Measurements from ENCODE around the gene EXOC7.
A peak's percentile ranks its signal among the peaks of the same experiment; 100 is the strongest.

Gene EXOC7

GRCh38 chr17:76123191-76123499 is 19.6 kb upstream of the EXOC7 start:
- Histone ChIP-seq H3K36me3 (no peaks in the 10 kb centered on the region), H3K4me1 (ENCODE audit: control insufficient read depth in 1 of 2, insufficient read depth in 1 of 2, low read depth in 1 of 2, low read length in 1 of 2) (peaks cover 7 to 10% of the 10 kb centered on the region in 2 experiments), H3K9me3 (no peaks in the 10 kb centered on the region), H3K27me3 (peaks cover 14% of the 10 kb centered on the region), H3K4me3 (ENCODE audit: low read depth in 1 of 2, low read length in 1 of 2) (no peak overlapping the region), H3K27ac (no peak overlapping the region)
- TF ChIP-seq CTCF (IDR thresholded peaks at IDR 0.05): no peak

- H3K9me3 ChIP-seq: no peaks in the 10 kb centered on the region
- TF ChIP-seq CTCF (IDR thresholded peaks at IDR 0.05): no peak
- H3K27me3 ChIP-seq: peaks cover 14% of the 10 kb centered on the region
- no peaks in the 10 kb centered on the region for H3K36me3 ChIP-seq
- peaks cover 7 to 10% of the 10 kb centered on the region in 2 experiments for H3K4me1 ChIP-seq (ENCODE audit: control insufficient read depth in 1 of 2, insufficient read depth in 1 of 2, low read depth in 1 of 2, low read length in 1 of 2)
- H3K4me3 ChIP-seq (ENCODE audit: low read depth in 1 of 2, low read length in 1 of 2): no peak overlapping the region
- H3K27ac ChIP-seq: no peak overlapping the region
Measured at GRCh38 chr17:76122431-76123190, 19.0 kb upstream of the EXOC7 start.

GRCh38 chr17:76121932-76122430 is 18.4 kb upstream of the EXOC7 start:
- Histone ChIP-seq H3K27me3 (peaks cover 13% of the 10 kb centered on the region), H3K27ac (no peak overlapping the region), H3K4me3 (ENCODE audit: low read depth in 1 of 2, low read length in 1 of 2) (peak overlapping the region; percentile 45 to 59), H3K36me3 (no peaks in the 10 kb centered on the region), H3K9me3 (no peaks in the 10 kb centered on the region), H3K4me1 (ENCODE audit: control insufficient read depth in 1 of 2, insufficient read depth in 1 of 2, low read depth in 1 of 2, low read length in 1 of 2) (peaks cover 7 to 10% of the 10 kb centered on the region in 2 experiments)
- no peak for TF ChIP-seq CTCF (IDR thresholded peaks at IDR 0.05)

- Histone ChIP-seq H3K36me3 (no peaks in the 10 kb centered on the region), H3K27ac (no peak overlapping the region), H3K4me3 (ENCODE audit: low read depth in 1 of 2, low read length in 1 of 2) (no peak overlapping the region), H3K4me1 (ENCODE audit: control insufficient read depth in 1 of 2, insufficient read depth in 1 of 2, low read depth in 1 of 2, low read length in 1 of 2) (peaks cover 7 to 10% of the 10 kb centered on the region in 2 experiments), H3K27me3 (peaks cover 9% of the 10 kb centered on the region), H3K9me3 (no peaks in the 10 kb centered on the region)
- TF ChIP-seq CTCF (IDR thresholded peaks at IDR 0.05): no peak
Measured at GRCh38 chr17:76120658-76121008, 17.0 kb upstream of the EXOC7 start.

- no peak for TF ChIP-seq CTCF (IDR thresholded peaks at IDR 0.05)
- no peak overlapping the region for H3K27ac ChIP-seq
- H3K27me3 ChIP-seq: peaks cover 9% of the 10 kb centered on the region
- H3K4me3 ChIP-seq (ENCODE audit: low read depth in 1 of 2, low read length in 1 of 2): no peak overlapping the region
- H3K9me3 ChIP-seq: no peaks in the 10 kb centered on the region
- peaks cover 7 to 10% of the 10 kb centered on the region in 2 experiments for H3K4me1 ChIP-seq (ENCODE audit: control insufficient read depth in 1 of 2, insufficient read depth in 1 of 2, low read depth in 1 of 2, low read length in 1 of 2)
- H3K36me3 ChIP-seq: no peaks in the 10 kb centered on the region
Measured at GRCh38 chr17:76119409-76120371, 16.1 kb upstream of the EXOC7 start.

Data from neutrophil (primary cell).